HepG2 (cell line): ENCODE results near the gene FAT1. TPM values are rescaled to one million over a fixed set of nuclear protein-coding genes. Genes with fewer than 3 reads are reported as not detected.

ENCODE experiments used
- CERS6 ChIP-seq: sonication (generic); formaldehyde crosslinking; IDR thresholded peaks from 2 replicates; pipeline ENCODE4 v1.5.0; 2020; ENCODE audit warnings: missing genetic modification reagents
- CHD4 ChIP-seq: fragments of 200-600 bp; sonication (generic); IDR thresholded peaks from 2 replicates; pipeline ENCODE4 v1.7.0; 2017; ENCODE audit warnings: mild to moderate bottlenecking, low read length, borderline replicate concordance
- HNF1A ChIP-seq, 2 experiments: sonication (generic) in 1 of 2; formaldehyde crosslinking in 1 of 2; IDR thresholded peaks; 2 replicates each; pipeline versions ENCODE4 v1.4.0 to v1.6.1; 2016 to 2020; ENCODE audit warnings: borderline replicate concordance in 1 of 2, low read depth in 1 of 2, mild to moderate bottlenecking in 1 of 2, missing genetic modification reagents in 1 of 2
- HOXD1 ChIP-seq: sonication (generic); formaldehyde crosslinking; IDR thresholded peaks from 2 replicates; pipeline ENCODE4 v1.5.0; 2020; ENCODE audit warnings: missing genetic modification reagents
- JUN ChIP-seq: sonication (generic); formaldehyde crosslinking; IDR thresholded peaks from 2 replicates; pipeline ENCODE4 v1.4.0; 2020; ENCODE audit warnings: mild to moderate bottlenecking, missing genetic modification reagents
- KMT2B ChIP-seq: IDR thresholded peaks from 2 replicates; pipeline ENCODE4 v1.6.1; 2016; ENCODE audit warnings: missing genetic modification reagents, missing compliant biosample characterization
- PATZ1 ChIP-seq: sonication (generic); formaldehyde crosslinking; IDR thresholded peaks from 2 replicates; pipeline ENCODE4 v1.4.0; 2020; ENCODE audit warnings: missing genetic modification reagents
- PCBP1 ChIP-seq: fragments of 200-400 bp; formaldehyde crosslinking; IDR thresholded peaks from 2 replicates; pipeline ENCODE4 v1.6.1; 2017; ENCODE audit warnings: mild to moderate bottlenecking, low read depth, low read length, borderline replicate concordance
- PTBP1 ChIP-seq: fragments of 200-400 bp; formaldehyde crosslinking; IDR thresholded peaks from 2 replicates; pipeline ENCODE4 v1.6.1; 2018; ENCODE audit warnings: low read length, low read depth; ENCODE audit not compliant: poor library complexity, severe bottlenecking
- ZBTB7B ChIP-seq: sonication (generic); formaldehyde crosslinking; IDR thresholded peaks from 2 replicates; pipeline ENCODE4 v1.4.0; 2020; ENCODE audit warnings: missing genetic modification reagents
- ZC3H4 ChIP-seq: sonication (generic); formaldehyde crosslinking; IDR thresholded peaks from 2 replicates; pipeline ENCODE4 v1.4.0; 2020; ENCODE audit warnings: missing genetic modification reagents, borderline replicate concordance
- ZNF142 ChIP-seq: sonication (generic); formaldehyde crosslinking; IDR thresholded peaks from 2 replicates; pipeline ENCODE4 v1.4.0; 2020; ENCODE audit warnings: missing genetic modification reagents
- ZNF33A ChIP-seq: sonication (generic); formaldehyde crosslinking; IDR thresholded peaks from 2 replicates; pipeline ENCODE4 v1.5.1; 2020; ENCODE audit warnings: missing genetic modification reagents, mild to moderate bottlenecking, moderate library complexity, borderline replicate concordance
- ZNF607 ChIP-seq: sonication (generic); formaldehyde crosslinking; IDR thresholded peaks from 2 replicates; pipeline ENCODE4 v1.5.1; 2020; ENCODE audit warnings: missing genetic modification reagents, mild to moderate bottlenecking, borderline replicate concordance
- ZNF850 ChIP-seq: sonication (generic); formaldehyde crosslinking; conservative IDR thresholded peaks from 2 replicates; pipeline ENCODE4 v1.9.0; 2021; ENCODE audit warnings: mild to moderate bottlenecking, missing genetic modification reagents
- polyA plus RNA-seq, 8 experiments: library from polyadenylated mRNA; depleted of rRNA in 3 of 8; stranded (reverse) in 7 of 8; unstranded in 1 of 8; fragments of >200 nt; fragmentation: Illumina TruSeq in 4 of 8; extraction: Trizol in 4 of 8; gene quantifications; 2 replicates each; pipeline versions ENCODE4 v1.2.1 to v1.2.3, GENCODE V29; 2011 to 2016; ENCODE audit warnings: low read depth in 4 of 8, missing spikeins in 1 of 8, mixed read lengths in 1 of 8; ENCODE audit not compliant: insufficient read depth in 1 of 8
- total RNA-seq, 5 experiments: library from RNA; depleted of rRNA; stranded (reverse); fragments of >200 nt; fragmentation: Illumina TruSeq; extraction: Trizol; gene quantifications; 2 replicates each; pipeline ENCODE4 v1.2.3, GENCODE V29; 2016; ENCODE audit warnings: low read depth in 1 of 5

FAT1 gene
- total and polyA plus RNA-seq, 2 of the 13 experiments (the other 11 are each of a cell fraction or from before 2014, with no cell fraction given), result 185 to 216 TPM

GRCh38 chr4:186726426-186727168 lies 2.9 kb upstream of the FAT1 start (continued):
- TF ChIP-seq ZNF33A (CRISPR knock-in tag), result no peak
- TF ChIP-seq ZC3H4 (CRISPR knock-in tag), result no peak
- TF ChIP-seq ZNF607 (CRISPR knock-in tag), result peak; percentile 89
- TF ChIP-seq ZNF850 (CRISPR knock-in tag), result peak; percentile 95
- peak; percentile 75 for TF ChIP-seq PTBP1
- TF ChIP-seq ZBTB7B (CRISPR knock-in tag), result peak; percentile 85
- no peak for TF ChIP-seq HOXD1 (CRISPR knock-in tag)
- TF ChIP-seq ZNF142 (CRISPR knock-in tag), result peak; percentile 33; the same call in 1 of the 2 replicates
- no peak for TF ChIP-seq CERS6 (CRISPR knock-in tag)
- peak; percentile 95 for TF ChIP-seq PATZ1 (CRISPR knock-in tag)
- peak; percentile 56; the same call in 1 of the 2 replicates for TF ChIP-seq KMT2B (CRISPR knock-in tag)
- peak; percentile 70; the same call in 1 of the 2 replicates for TF ChIP-seq PCBP1
- TF ChIP-seq JUN (CRISPR knock-in tag), result no peak; the same call in none of the 2 replicates
- no peak for TF ChIP-seq CHD4
- TF ChIP-seq HNF1A (IDR thresholded peaks at IDR 0.05; ENCODE audit: low read depth), result no peak
- TF ChIP-seq HNF1A (CRISPR knock-in tag; IDR thresholded peaks at IDR 0.05; ENCODE audit: borderline replicate concordance), result peak; percentile 60; the same call in 1 of the 2 replicates
